Loucy (cell line): ENCODE measurements around the gene UBE2J2.

Experiments
- CTCF ChIP-seq: fragments of 200-600 bp; sonication (generic); conservative IDR thresholded peaks from 2 replicates; pipeline ENCODE4 v1.5.1; 2014; ENCODE audit warnings: mild to moderate bottlenecking, antibody characterized with exemption, low read length
- EZH2phosphoT487 ChIP-seq: fragments of 200-600 bp; IDR thresholded peaks from 2 replicates; pipeline ENCODE4 v1.6.1; 2018; ENCODE audit warnings: antibody characterized with exemption, mild to moderate bottlenecking, moderate library complexity, borderline replicate concordance

DNA sequence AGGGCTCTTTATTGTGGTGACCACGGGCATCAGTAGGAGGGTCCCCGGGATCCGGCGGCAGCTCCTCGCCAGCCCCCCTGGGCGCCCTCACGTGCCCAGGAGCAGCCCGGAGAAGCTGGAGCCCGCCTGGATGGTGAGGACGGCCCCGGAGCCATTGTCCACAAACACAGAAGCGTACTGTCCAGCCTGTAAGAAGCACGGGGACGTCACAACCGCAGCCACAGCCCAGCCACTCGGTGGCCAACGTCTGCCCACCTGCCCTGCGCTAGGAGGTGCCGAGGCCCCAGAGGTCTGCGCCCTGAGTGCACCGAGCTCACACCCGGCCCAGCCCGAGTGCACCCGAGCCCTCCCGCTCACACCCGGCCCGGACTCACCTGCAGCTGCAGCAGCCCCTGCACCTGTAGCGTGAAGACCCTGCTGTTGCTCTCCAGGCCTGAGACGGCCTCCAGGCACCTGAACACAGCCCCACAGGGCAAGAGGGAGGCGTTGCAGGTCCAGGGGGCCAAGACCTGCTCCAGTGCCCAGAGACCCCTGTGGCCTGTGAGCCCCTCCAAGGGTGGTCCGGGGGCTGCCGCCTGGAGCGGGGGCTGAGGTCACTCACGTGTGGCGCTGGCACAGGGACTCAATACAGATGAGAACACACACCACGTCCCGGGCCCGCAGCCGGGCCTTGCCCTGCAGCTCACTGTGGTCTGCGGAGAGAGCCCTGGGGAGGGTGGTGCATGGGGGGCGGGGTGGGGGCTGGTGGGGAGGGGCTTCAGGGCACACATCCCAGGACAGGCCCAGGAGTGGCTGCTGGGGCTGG lies 31.0 kb downstream of the UBE2J2 start:
- TF ChIP-seq CTCF (no peak), EZH2phosphoT487 (no peak)
